MM.1S (cell line): ENCODE results near the gene REXO4.

Experiments
- EZH2phosphoT487 ChIP-seq: fragments of 300-600 bp; sonication (generic); IDR thresholded peaks from 2 replicates; pipeline ENCODE4 v1.6.1; 2018; ENCODE audit warnings: antibody characterized with exemption, low read length
- TF ChIP-seq, protein P1 (sequence below): fragments of 300-600 bp; sonication (generic); IDR thresholded peaks from 2 replicates; pipeline ENCODE4 v1.5.1; 2016; ENCODE audit warnings: antibody characterized with exemption, low read length, mixed read lengths

- TF ChIP-seq, protein P1, sequence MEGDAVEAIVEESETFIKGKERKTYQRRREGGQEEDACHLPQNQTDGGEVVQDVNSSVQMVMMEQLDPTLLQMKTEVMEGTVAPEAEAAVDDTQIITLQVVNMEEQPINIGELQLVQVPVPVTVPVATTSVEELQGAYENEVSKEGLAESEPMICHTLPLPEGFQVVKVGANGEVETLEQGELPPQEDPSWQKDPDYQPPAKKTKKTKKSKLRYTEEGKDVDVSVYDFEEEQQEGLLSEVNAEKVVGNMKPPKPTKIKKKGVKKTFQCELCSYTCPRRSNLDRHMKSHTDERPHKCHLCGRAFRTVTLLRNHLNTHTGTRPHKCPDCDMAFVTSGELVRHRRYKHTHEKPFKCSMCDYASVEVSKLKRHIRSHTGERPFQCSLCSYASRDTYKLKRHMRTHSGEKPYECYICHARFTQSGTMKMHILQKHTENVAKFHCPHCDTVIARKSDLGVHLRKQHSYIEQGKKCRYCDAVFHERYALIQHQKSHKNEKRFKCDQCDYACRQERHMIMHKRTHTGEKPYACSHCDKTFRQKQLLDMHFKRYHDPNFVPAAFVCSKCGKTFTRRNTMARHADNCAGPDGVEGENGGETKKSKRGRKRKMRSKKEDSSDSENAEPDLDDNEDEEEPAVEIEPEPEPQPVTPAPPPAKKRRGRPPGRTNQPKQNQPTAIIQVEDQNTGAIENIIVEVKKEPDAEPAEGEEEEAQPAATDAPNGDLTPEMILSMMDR = no peak
- no peak for TF ChIP-seq EZH2phosphoT487
Observed at GRCh38 chr9:133443248-133443647, 25.4 kb upstream of the REXO4 start.
